WTC11 (cell line): ENCODE results near the gene SLC10A7. TPM values are rescaled to one million over a fixed set of nuclear protein-coding genes. Genes with fewer than 3 reads are reported as not detected.

ENCODE experiments used
- ATAC-seq: fragments of 200-7000 bp; cut with Tn5 transposase; 2 replicates; pipeline ENCODE4 v1.10.0; 2021; ENCODE audit warnings: mild to moderate bottlenecking, moderate library complexity
- CTCF ChIA-PET: fragments of 300-600 bp; sonication (Branson Sonifier 250); formaldehyde crosslinking; loops from one replicate; lab custom pipeline; 2021; ENCODE audit warnings: antibody characterized with exemption; lab: Charles Lee
- POLR2A ChIA-PET: fragments of 350-600 bp; sonication (Branson Sonifier 250); formaldehyde crosslinking; loops from one replicate; lab custom pipeline; 2021; ENCODE audit warnings: antibody characterized with exemption; lab: Charles Lee
- DNase-seq: peaks from one replicate; pipeline ENCODE4 v3.0.0; 2021; ENCODE audit warnings: low spot score
- H3K27ac Mint-ChIP-seq: 2 replicates; pipeline ENCODE4 v1.8.0; 2021; ENCODE audit warnings: mixed read lengths
- H3K27me3 Mint-ChIP-seq: 2 replicates; pipeline ENCODE4 v1.8.0; 2021; ENCODE audit warnings: low read depth, mild to moderate bottlenecking, moderate library complexity, mixed read lengths
- H3K36me3 Mint-ChIP-seq: 2 replicates; pipeline ENCODE4 v1.8.0; 2021; ENCODE audit warnings: mixed read lengths
- H3K4me1 Mint-ChIP-seq: 2 replicates; pipeline ENCODE4 v1.8.0; 2022; ENCODE audit warnings: mixed read lengths
- H3K4me3 Mint-ChIP-seq: 2 replicates; pipeline ENCODE4 v1.8.0; 2021; ENCODE audit warnings: mild to moderate bottlenecking, moderate library complexity, mixed read lengths
- H3K9me3 Mint-ChIP-seq: 2 replicates; pipeline ENCODE4 v1.8.0; 2021; ENCODE audit warnings: mixed read lengths
- ARID4B ChIP-seq: sonication (generic); formaldehyde crosslinking; IDR thresholded peaks from 2 replicates; pipeline ENCODE4 v1.8.0; 2023; ENCODE audit warnings: missing genetic modification reagents, mild to moderate bottlenecking, borderline replicate concordance
- ATF2 ChIP-seq: sonication (generic); formaldehyde crosslinking; IDR thresholded peaks from 2 replicates; pipeline ENCODE4 v1.8.1; 2022; ENCODE audit warnings: low read depth, missing genetic modification reagents, borderline replicate concordance
- CBFB ChIP-seq: sonication (generic); formaldehyde crosslinking; IDR thresholded peaks from 2 replicates; pipeline ENCODE4 v1.8.1; 2022; ENCODE audit warnings: mild to moderate bottlenecking, low read depth, missing genetic modification reagents
- CDX4 ChIP-seq: fragments of 250-450 bp; sonication (Bioruptor Pico); IDR thresholded peaks from 2 replicates; pipeline ENCODE4 v1.9.0; 2021; ENCODE audit warnings: moderate library complexity, mild to moderate bottlenecking, inconsistent platforms, borderline replicate concordance
- ERG ChIP-seq: fragments of 250-450 bp; sonication (Bioruptor Pico); IDR thresholded peaks from 2 replicates; pipeline ENCODE4 v1.8.0; 2021; ENCODE audit warnings: mild to moderate bottlenecking
- ETV6 ChIP-seq: sonication (generic); formaldehyde crosslinking; IDR thresholded peaks from 2 replicates; pipeline ENCODE4 v1.8.1; 2022; ENCODE audit warnings: mild to moderate bottlenecking, missing genetic modification reagents
- FOXK1 ChIP-seq: sonication (generic); formaldehyde crosslinking; IDR thresholded peaks from 2 replicates; pipeline ENCODE4 v1.8.0; 2022; ENCODE audit warnings: mild to moderate bottlenecking, moderate library complexity, missing genetic modification reagents
- MXD4 ChIP-seq: fragments of 250-450 bp; sonication (Bioruptor Pico); IDR thresholded peaks from 2 replicates; pipeline ENCODE4 v1.8.0; 2021; ENCODE audit warnings: mild to moderate bottlenecking, moderate library complexity, borderline replicate concordance
- NFYB ChIP-seq: sonication (generic); formaldehyde crosslinking; conservative IDR thresholded peaks from 2 replicates; pipeline ENCODE4 v1.8.0; 2022; ENCODE audit warnings: low read depth, missing genetic modification reagents
- OVOL2 ChIP-seq: fragments of 250-450 bp; sonication (Bioruptor Pico); IDR thresholded peaks from 2 replicates; pipeline ENCODE4 v1.9.0; 2021; ENCODE audit warnings: mild to moderate bottlenecking, borderline replicate concordance
- PRRX2 ChIP-seq: fragments of 250-450 bp; sonication (Bioruptor Pico); IDR thresholded peaks from 2 replicates; pipeline ENCODE4 v1.8.0; 2021; ENCODE audit warnings: mild to moderate bottlenecking
- TEAD1 ChIP-seq: sonication (generic); formaldehyde crosslinking; IDR thresholded peaks from 2 replicates; pipeline ENCODE4 v1.8.0; 2022; ENCODE audit warnings: mild to moderate bottlenecking, missing genetic modification reagents
- ZNF121 ChIP-seq: sonication (generic); formaldehyde crosslinking; IDR thresholded peaks from 2 replicates; pipeline ENCODE4 v1.8.0; 2023; ENCODE audit warnings: missing genetic modification reagents
- ZNF263 ChIP-seq: sonication (generic); formaldehyde crosslinking; IDR thresholded peaks from 2 replicates; pipeline ENCODE4 v1.8.1; 2022; ENCODE audit warnings: low read depth, mild to moderate bottlenecking, moderate library complexity, missing genetic modification reagents
- ZNF317 ChIP-seq: sonication (generic); formaldehyde crosslinking; IDR thresholded peaks from 2 replicates; pipeline ENCODE4 v1.8.1; 2023; ENCODE audit warnings: low read depth, mild to moderate bottlenecking, moderate library complexity, missing genetic modification reagents, borderline replicate concordance
- ZNF396 ChIP-seq: fragments of 250-450 bp; sonication (Bioruptor Pico); IDR thresholded peaks from 2 replicates; pipeline ENCODE4 v1.8.0; 2021; ENCODE audit warnings: mild to moderate bottlenecking, moderate library complexity, borderline replicate concordance
- ZNF416 ChIP-seq: fragments of 250-450 bp; sonication (Bioruptor Pico); IDR thresholded peaks from 2 replicates; pipeline ENCODE4 v1.9.0; 2021; ENCODE audit warnings: mild to moderate bottlenecking, inconsistent platforms
- ZNF512 ChIP-seq: sonication (generic); formaldehyde crosslinking; IDR thresholded peaks from 2 replicates; pipeline ENCODE4 v1.8.1; 2022; ENCODE audit warnings: missing genetic modification reagents, borderline replicate concordance
- ZSCAN18 ChIP-seq: fragments of 250-450 bp; sonication (Bioruptor Pico); IDR thresholded peaks from 2 replicates; pipeline ENCODE4 v2.1.2; 2022; ENCODE audit warnings: mild to moderate bottlenecking, moderate library complexity
- total RNA-seq: library from RNA; stranded (reverse); gene quantifications from 3 replicates; pipeline ENCODE4 v1.2.3, GENCODE V29; 2021

SLC10A7 gene
- total RNA-seq, 1 experiment from 2014 or later, result 5.0 TPM

GRCh38 chr4:146522098-146522868 is 543 bp upstream of the SLC10A7 start (continued):
- TF ChIP-seq ARID4B, result peak; percentile 69

- no peak overlapping the region for H3K27ac Mint-ChIP-seq
- no peaks in the 10 kb centered on the region for H3K36me3 Mint-ChIP-seq
- ChIA-PET POLR2A (no interaction called here), CTCF (no interaction called here)
- peaks cover 24% of the 10 kb centered on the region for H3K27me3 Mint-ChIP-seq
- H3K4me3 Mint-ChIP-seq, result no peak overlapping the region
- no peak for ATAC-seq
- no peak for DNase-seq
- no peaks in the 10 kb centered on the region for H3K9me3 Mint-ChIP-seq
- H3K4me1 Mint-ChIP-seq, result peaks cover 6% of the 10 kb centered on the region
- TF ChIP-seq ZNF416 (CRISPR knock-in tag), result no peak
- no peak for TF ChIP-seq ZSCAN18 (CRISPR knock-in tag)
- no peak for TF ChIP-seq ETV6 (CRISPR knock-in tag)
- TF ChIP-seq ZNF263 (CRISPR knock-in tag), result no peak
- no peak for TF ChIP-seq ZNF512
- no peak for TF ChIP-seq ATF2 (CRISPR knock-in tag)
- TF ChIP-seq ZNF121 (CRISPR knock-in tag), result no peak
- TF ChIP-seq CBFB (CRISPR knock-in tag), result no peak
- TF ChIP-seq MXD4 (CRISPR knock-in tag), result no peak
- TF ChIP-seq NFYB (CRISPR knock-in tag), result no peak
- TF ChIP-seq OVOL2 (CRISPR knock-in tag), result no peak
- TF ChIP-seq ZNF396 (CRISPR knock-in tag), result no peak
- no peak for TF ChIP-seq CDX4
- TF ChIP-seq ERG (CRISPR knock-in tag), result no peak
- no peak for TF ChIP-seq FOXK1 (CRISPR knock-in tag)
- TF ChIP-seq PRRX2 (CRISPR knock-in tag), result no peak
- no peak for TF ChIP-seq ZNF317
- TF ChIP-seq TEAD1 (CRISPR knock-in tag), result no peak
- TF ChIP-seq, all 79 proteins: peak for 0
Measured at GRCh38 chr4:146520896-146521540, 722 bp downstream of the SLC10A7 start.
